Fibroblast of skin of abdomen (primary cell): ENCODE measurements around the gene LCT. TPM values are rescaled to one million over a fixed set of nuclear protein-coding genes. Genes with fewer than 3 reads are reported as not detected.
"Not testable (repeated sequence)": the region's sequence is repeated elsewhere in the genome, so short reads cannot be mapped to it uniquely, and the experiment has no call there.

ENCODE experiments used
- DNase-seq: peaks from one replicate; pipeline ENCODE4 v3.0.0-alpha.2; 2013
- polyA plus RNA-seq, 2 experiments: library from polyadenylated mRNA; unstranded; fragments of 120-200 nt; gene quantifications; one replicate each; pipeline ENCODE4 v1.2.1, GENCODE V29; 2013; ENCODE audit not compliant: insufficient read length in 2 of 2

Gene LCT
- polyA plus RNA-seq (2013, experiment 1 of 2; ENCODE audit: insufficient read length) = not detected
- polyA plus RNA-seq (2013, experiment 2 of 2; ENCODE audit: insufficient read length) = not detected

DNA sequence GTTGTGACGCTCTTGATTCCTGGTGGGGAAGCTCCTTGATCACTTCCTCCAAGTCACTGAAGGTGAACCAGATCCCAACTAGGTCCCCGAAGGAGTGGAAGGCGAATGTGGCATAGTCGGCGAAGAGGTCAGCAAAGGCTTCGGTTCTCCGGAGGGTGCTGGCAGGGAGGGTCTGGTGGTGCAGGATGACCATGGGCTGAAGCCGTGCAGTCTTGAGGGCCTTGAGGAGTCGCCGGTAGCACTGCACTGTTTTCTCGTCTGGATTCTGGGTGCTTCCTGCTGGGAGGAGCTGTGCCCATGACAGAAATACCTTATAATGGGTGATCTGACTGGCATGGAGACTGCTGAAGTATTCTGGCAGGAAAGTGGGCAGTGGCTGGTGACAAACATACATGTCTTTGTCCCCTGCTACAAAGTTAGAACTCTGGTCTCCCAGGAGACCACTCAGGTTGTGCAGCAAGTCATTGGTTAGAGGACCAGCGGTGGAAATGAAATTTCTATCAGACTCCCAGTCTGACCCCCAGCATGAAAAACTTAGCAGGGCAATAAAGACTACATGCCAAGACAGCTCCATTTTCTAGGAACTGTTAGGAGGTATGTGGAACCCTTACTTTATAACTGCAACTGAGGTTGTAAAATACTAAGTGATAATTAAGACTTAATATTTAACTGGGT, at the start of gene LCT:
LCT (minus strand) TSS at position 589 of the 675 bp plus-strand sequence; CDS start at position 574, 15 bp downstream.
- no peak for DNase-seq

DNA sequence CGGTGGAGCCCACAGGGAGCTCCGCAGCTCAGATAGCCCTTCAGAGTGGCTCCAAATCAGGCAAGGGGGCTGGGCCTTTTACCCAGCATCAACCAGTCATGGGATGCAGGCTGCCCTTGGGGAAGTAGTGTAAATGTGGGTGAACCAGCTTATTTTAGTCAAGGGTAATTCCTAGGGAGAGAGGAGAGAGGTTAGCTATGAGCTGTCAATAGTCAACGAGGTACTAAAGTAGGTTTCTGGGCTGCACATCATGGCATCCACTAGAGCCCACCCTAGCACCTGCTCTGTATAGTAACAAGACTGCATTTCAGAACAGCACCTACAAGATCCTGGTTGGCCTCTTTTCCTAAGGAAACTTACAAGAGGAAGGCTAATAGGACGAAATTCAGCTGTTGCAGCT, 48.7 kb upstream of the LCT start:
- no peak for DNase-seq

DNA sequence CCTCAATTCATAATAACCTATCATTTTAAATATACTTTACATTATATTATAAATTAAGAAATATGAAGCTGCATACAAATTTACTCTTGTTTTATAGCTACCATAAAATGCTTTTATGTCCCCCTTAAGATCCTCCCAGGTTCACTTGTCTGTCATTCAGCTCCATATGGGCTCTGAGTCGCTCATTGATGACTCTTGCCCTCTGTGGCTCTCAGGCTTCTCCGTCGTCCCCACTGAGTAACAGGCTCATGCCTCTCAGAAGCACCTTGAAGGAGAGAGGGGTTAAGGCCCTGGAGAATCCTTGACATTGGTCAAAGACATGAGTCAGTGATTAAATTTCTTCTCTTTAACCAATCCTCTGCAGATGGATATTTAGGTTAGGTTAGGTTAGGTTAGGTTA, 45.4 kb upstream of the LCT start:
- DNase-seq = no peak

DNA sequence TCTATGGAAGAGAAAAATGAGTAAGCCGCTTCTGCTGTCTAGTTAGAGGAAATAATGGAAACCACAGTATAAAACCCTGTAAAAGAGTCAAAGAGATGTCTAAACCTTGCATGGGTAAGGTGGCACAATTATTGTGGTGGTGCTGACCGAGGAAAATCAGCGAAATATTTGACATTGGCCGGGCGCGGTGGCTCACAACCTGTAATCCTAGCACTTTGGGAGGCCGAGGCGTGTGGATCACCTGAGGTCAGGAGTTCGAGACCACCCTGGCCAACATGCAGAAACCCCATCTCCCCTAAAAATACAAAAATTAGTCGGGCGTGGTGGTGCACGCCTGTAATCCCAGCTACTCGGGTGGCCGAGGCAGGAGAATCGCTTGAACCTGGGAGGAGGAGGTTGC, 39.8 kb upstream of the LCT start:
- DNase-seq = not testable (repeated sequence)

DNA sequence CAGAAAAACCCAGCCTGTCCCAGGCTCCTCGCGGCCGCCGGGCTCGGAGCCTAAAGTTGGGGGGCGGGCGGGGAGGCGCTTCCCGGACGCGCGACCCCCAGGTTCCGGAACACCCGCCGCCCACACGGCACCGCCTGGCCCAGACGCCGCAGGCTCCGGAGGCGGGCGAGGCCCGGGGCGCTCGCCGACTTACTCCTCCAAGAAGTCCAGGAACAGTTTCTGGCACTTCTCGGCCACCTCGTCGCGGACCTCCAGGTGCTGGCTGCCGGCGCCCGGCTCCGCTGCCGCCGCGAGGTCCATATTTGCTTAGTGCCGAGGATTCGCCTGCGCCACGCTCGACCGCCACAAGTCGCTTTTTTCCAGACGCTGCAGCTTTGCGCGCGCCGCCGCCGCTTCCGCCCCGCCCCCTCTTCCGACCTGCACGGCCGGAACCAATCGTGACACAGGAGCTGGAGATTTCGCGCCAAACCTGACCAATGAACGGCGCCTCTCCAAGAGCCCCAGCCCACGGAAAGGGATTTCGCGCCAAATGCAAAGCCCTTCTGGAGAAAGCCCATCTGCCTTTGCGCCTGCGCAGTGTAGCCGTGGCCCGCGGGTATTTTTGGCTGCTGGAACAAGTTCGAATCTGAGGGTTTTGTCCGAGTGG, 39.2 kb upstream of the LCT start, which contains the start of gene MCM6:
MCM6 (minus strand) TSS at position 378 of the 646 bp plus-strand sequence; CDS start at position 300, 78 bp downstream.
- DNase-seq = peak; percentile 99

DNA sequence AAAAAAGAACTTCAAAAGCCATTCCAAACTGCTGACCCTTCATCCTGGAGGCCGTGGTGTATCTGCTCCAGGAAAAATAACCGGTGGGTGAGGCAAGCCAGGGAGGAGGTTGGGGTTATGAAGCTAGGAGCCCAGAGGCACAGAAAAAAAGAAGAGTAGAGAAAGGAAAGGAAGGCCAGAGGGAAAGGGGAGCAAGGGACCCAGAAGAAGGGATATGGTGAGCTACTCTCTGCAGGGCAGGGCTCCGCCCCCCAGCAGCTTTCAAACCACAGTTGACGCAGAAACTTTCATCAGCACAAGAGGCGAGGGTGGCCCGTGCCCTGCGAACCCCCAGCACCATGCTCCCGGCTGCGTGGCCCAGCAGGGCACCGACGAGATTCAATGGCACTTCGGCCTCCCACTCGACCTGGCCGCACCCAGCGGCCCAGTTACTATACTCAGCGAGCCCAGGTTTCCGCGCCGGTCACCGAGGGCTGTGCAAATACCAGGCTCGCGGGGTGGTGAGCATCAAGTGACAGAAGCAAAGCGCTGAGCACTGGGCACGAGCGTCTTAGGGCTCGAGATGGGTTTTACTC, 38.6 kb upstream of the LCT start:
- DNase-seq = peak; percentile 66

DNA sequence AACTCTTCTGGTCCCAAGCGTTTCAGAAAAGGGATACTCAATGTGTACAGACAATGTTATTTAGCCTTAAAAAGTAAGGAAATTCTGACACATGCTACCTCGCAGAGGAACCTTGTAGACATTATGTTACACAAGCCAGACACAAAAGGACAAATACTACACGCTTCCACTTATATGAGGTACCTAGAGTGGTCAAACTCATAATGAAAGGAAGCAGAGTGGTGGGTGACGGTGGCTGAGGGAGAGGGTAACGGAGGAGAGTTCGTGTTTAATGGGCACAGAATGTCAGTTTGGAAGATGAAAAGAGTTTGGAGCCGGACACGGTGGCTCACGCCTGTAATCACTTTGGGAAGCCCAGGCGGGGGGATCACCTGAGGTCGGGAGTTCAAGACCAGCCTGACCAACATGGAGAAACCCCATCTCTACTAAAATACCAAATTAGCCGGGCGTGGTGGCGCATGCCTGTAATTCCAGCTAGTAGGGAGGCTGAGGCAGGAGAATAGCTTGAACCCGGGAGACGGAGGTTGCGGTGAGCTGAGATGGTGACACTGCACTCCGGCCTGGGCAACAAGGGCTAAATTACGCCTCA, 37.9 kb upstream of the LCT start:
- no peak for DNase-seq

DNA sequence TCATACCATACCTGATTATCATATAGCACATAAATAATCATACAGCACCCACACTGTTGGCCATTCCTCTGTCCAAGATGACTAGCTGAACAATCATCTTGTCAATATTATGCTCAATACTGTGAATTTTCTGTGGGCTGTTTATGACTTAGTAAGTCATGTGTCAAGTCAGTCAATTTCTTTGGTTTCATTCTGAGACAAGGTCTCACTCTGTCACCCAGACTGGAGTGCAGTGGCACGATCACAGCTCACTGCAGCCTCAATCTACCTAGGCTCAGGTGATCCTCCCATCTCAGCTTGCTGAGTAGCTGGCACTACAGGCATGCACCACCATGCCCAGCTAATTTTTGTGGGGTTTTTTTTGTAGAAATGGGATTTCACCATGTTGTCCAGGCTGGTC, 33.6 kb upstream of the LCT start:
- DNase-seq = no peak

DNA sequence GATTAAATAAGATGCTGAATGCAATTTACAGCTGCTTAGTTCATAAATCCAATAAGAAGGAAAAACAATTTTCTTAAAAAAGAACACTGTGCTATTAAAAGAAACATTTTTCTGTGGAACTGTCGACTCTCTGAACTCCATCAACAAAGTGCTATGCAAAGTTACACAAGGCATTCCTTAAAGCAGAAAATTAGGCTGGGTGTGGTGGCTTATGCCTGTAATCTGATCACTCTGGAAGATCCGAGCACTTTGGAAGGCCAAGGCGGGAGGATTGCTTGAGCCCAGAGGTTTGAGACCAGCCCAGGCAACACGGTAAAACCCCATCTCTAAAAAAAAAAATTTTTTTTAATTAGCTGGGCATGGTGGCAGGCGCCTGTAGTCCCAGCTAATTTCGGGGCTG, 26.2 kb upstream of the LCT start:
- no peak for DNase-seq

DNA sequence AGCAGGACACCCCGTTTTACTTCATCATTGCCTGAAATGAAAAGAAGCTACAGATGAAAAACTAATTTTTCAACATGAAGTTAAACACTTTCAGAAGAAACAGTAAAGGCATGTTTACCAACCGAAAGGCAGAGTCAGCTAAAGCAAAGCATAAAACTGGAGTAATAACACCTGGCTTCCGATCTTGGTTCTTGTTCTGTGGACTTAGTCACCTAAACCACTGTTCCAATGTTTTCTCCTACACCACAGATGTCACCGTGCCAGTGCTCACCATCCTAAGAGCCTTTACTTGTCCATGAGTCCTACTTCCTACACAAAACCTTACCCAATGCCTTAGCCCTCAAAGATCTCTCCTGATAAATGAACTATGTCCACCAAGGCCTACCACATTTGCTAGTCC, 25.7 kb upstream of the LCT start:
- DNase-seq = no peak

DNA sequence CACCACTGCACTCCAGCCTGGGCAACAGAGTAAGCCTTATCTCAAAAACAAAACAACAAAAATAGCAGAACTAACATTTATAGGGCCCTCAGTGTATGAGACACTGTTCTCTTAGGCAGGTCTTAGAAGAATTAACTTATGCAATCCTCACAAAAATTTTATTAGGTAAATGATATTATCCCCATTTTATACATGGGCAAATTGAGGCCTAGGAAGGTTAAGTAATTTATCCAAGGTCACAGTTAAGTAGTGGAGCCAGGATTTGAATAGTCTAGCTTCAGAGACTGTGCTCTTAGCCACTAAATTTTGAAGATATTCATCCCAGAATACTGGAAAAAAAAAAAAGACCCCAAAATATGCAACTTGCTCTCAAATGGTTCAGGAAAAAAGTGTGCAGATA, 16.4 kb upstream of the LCT start:
- DNase-seq = no peak

DNA sequence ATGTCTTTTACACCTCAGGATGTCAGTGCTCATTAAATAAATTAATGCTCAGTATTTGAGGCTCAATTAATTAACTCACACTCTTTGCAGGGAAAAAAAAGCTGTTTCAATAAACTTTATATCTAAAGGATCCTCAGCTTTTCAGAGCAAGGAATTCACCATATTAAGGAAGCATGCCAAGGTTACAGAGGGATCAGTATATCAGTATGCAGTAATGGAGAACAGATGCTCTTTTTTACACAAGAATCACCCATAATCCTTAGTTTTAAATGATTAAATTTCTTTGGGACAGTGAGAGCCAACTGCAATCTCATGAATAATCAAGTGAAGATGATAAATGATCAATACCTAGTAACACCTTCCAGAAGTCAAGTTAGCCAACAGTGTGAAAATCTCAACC, 14.9 kb upstream of the LCT start:
- DNase-seq = peak; percentile 22

DNA sequence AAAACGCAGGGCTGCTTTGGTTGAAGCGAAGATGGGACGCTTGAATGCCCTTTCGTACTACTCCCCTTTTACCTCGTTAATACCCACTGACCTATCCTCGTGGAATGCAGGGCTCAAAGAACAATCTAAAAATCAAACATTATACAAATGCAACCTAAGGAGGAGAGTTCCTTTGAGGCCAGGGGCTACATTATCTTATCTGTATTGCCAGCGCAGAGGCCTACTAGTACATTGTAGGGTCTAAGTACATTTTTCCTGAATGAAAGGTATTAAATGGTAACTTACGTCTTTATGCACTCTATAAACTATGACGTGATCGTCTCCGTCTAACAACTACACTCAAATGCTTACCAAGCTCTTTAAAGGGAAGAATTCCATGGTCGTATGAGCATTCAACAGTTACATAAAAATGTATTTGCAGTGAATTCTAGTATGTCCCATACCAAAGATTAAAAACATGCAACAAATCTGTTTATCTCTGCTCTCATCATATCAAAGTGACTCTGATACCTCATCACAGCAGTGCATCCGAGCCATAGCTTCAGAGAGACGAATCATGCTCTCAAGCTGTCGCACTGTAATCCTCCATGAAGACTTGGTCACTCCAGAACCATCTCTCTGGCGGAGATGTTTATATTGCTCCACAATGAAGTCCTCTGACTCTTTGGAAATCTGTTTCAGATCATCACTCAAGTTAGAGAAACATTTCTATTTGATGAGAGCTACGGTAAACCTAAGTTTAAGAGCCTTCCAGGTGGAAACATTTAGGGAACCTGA, 14.1 kb upstream of the LCT start:
- DNase-seq = no peak

DNA sequence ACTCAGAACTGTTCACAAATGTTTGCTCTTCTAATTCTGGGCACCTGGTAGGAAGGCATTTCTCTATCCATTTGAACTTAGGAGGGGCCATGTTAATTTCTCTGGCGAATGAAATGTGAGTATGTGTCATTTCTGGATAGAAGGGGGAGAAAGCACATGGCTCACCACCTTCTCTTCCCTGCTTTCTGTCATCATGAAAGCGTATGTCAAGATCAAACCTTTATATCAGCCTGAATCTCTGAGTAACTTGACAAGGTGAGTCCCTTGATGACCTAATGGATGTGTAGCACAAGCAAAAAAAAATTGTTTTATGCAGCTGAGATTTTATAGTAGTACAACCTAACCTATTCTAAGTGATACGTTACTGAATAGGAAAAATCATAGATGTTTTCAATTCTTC, 12.1 kb upstream of the LCT start:
- DNase-seq = no peak

DNA sequence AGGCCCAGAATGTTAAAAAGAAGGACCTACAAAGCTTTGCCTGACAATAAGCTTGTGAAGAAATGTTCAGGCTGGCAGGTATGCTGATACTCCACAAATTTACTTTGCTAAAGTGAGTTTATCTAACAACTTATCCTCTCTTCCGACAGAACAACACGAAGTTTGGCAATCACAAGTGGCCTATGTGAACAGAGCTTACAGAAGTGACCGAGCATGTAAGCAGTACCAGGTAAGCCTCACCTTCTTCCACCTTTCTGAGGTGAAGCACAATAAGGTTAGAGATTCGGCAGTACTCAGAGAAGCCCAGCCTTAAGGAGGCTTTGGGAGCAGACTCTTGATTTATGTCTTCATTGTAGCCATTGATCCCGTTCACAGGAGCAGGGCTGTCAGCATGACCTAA, 9.0 kb upstream of the LCT start:
- no peak for DNase-seq

DNA sequence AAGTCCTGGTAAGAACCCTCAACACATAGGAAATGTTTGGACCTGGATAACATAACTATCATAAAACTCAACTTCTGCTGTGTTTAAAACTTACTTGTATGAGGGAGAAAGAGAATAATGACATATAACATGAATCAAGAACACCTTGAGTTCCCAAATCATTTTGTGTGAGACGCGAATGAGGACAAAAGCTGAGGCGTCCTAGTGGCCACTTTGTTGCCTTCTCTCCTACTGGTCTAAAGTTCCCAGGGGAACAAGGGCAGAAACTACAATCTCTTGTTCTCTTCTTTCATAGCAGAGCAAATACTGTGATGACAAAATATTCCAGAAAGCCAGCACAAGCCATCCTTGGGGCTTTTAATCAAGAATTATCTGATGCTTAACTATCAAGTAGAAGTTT, 8.3 kb upstream of the LCT start:
- no peak for DNase-seq

DNA sequence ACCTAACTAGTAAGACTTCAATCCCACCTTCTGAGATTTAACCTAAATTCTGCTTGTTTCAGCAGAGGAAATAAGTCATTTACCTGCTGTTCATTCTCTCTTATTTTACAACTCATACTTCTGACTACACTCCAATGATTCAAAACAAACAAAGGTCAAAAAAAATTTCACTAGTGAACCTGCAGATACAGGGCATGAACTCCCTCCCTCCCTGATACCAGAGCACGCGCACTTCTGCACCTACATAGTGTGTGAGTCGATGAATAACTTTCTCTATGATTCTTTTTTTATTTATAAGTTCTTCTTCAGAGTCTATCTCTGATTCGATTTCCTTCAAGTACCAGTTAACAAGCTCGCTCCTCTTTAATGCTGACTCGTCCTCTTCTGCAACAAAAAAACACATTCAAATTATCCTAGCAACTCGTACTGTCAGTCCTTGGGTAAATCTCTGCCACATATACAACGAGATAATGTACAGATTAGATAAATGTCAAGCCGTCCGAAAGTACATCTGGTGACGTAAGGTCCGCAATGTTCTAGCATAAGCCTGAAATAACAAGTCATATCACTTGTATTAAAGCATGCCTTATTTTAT, 7.4 kb upstream of the LCT start:
- no peak for DNase-seq

DNA sequence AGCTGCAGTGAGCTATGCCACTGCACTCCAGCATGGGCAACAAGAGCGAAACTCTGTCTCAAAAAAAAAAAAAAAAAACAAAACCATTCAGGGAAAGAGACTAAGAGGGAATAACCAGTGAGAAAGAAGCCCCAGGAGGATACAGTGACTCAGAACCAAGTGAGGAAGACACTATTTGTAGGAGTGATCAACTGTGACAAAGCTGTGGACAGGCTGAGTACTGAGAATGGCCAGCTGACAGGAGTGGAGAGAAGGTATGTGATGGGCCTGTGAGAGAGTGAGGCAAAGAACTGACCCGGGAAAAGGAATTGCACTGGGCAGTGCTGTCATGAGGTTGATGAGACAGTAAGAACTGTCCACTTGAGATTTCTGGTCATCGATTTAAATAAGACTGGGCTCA, 6.7 kb upstream of the LCT start:
- no peak for DNase-seq

DNA sequence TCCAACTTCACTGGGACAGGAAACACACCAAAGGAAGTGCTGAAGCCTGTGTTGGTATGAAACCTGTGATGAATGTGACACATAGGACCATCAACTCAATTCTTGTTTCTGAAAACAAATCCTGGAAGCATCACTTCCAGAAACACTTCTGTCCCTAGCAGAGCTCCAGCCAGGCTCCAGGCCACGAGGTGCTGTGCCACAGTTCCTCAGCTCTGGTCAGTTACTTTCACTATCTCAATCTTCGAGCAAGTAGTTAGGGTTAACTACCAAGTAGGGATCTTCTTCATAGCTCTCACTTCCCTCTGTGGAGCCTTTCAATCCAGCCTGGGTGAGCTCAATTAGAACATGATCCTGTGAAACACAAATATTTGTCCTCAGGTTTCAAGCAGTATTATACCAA, 3.6 kb upstream of the LCT start:
- DNase-seq = no peak

DNA sequence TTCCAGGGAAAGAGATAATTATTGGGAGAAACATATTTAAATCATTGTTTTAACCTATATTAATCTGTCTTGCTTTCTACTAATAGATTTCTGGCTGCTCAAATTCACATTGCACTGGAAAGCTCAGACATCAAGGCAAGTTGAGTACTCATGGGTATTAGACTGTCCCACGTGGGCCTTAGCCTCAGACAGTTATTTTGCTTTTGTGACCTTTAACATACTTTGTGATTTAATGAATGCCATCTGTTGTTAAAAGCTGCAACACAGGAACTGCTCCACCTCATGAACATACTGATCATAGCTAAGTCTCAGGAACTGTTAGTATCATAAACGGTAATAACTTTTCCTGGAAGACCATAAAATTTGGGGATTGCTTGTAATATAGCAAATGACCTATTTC, 2.7 kb upstream of the LCT start:
- peak; percentile 89 for DNase-seq

DNA sequence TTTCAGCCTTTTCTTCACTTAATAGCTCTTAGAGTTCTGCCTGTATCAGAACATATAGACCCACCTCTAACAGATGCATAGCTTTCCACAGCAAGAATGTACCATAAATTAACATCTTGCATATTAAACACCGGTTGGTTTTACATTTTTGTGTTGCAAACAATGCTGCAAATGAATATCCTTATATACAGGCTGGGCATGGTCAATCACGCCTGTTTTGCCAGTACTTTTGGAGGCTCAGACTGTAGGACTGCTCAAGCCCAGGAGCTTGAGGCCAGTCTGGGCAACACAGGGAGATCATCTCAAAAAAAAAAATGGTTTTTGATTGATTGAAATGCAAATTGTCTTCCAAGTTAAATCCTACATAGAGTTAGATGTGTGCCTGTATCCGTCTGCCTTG, 1.5 kb upstream of the LCT start:
- no peak for DNase-seq

DNA sequence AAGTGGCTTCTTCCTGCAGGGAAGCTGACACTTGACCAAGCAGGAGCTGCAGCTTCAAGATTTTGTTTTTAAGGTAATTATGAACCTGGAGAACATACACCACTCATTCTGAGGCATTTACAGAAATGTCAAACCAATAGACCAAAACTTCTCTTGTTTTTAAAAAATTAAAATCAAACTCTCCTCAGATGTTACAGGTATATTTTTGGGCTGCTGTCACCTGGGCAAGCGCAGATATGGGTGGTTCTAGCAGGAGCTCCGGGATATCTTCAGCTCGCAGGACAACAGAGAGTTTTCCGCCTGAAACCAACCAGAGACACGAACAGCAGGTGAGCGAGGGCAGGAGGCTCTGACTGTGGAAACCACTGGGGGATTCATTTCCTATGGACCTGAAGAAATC, 4.1 kb downstream of the LCT start:
- DNase-seq = no peak
